ENCODE measurements around the gene FYB1.

- TF ChIP-seq CTCF (conservative IDR thresholded peaks at IDR 0.05 in 1 of 2, IDR thresholded peaks at IDR 0.05 in 1 of 2; ENCODE audit: low read depth in 1 of 2, low read length in 2 of 2) (no peak), EZH2 (IDR thresholded peaks at IDR 0.05; ENCODE audit: low read length, missing control alignments) (no peak)
These were observed 52.0 kb downstream of the FYB1 start for GRCh38 chr5:39167141-39167971.

Data from fibroblast of lung (primary cell).